SK-N-SH (cell line): ENCODE measurements around the gene ABHD16A.

Experiments
- EP300 ChIP-seq, 2 experiments: IDR thresholded peaks; 2 replicates each; pipeline versions ENCODE4 v1.4.0 to v1.6.1; 2012; ENCODE audit warnings: borderline replicate concordance in 1 of 2, low read depth in 1 of 2, low read length in 1 of 2
- MXI1 ChIP-seq: IDR thresholded peaks from 2 replicates; pipeline ENCODE4 v1.6.1; 2012; ENCODE audit warnings: mild to moderate bottlenecking, low read depth, low read length, improper control_type of control experiment
- PBX3 ChIP-seq: IDR thresholded peaks from 2 replicates; pipeline ENCODE4; 2012
- REST ChIP-seq: IDR thresholded peaks from 2 replicates; pipeline ENCODE4 v1.6.1; 2012; ENCODE audit warnings: mild to moderate bottlenecking, low read depth, low read length, moderate library complexity
- RXRA ChIP-seq: IDR thresholded peaks from 2 replicates; pipeline ENCODE4 v1.4.0; 2012; ENCODE audit warnings: low read depth, mild to moderate bottlenecking, borderline replicate concordance
- TF ChIP-seq, protein P1 (sequence below): fragments of 200-600 bp; sonication (generic); IDR thresholded peaks from 2 replicates; pipeline ENCODE4 v1.6.1; 2017; ENCODE audit warnings: antibody characterized with exemption, mild to moderate bottlenecking, moderate library complexity

DNA sequence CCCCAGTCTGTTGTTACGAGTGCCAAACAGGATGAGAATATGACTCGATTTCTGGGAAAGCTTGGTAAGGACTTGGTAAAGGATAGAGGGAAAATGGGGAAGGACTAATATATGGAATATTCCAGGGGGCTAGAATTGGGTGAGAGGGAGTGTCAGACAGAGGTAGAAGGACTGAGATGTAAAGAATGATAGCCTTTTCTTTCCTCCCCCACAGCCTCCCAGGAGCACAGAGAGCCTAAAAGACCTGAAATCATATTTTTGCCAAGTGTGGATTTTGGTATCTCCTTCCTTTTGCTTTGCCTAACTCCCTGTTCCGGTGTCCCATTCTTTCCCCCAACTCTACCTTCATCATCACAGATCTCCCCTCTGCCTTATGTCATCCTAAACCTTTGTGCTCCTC is 39.8 kb upstream of the ABHD16A start:
- TF ChIP-seq PBX3 (no peak), REST (no peak), MXI1 (no peak), EP300 (IDR thresholded peaks at IDR 0.05; ENCODE audit: borderline replicate concordance in 1 of 2, low read depth in 1 of 2, low read length in 1 of 2) (no peak), RXRA (no peak)
- TF ChIP-seq, protein P1, sequence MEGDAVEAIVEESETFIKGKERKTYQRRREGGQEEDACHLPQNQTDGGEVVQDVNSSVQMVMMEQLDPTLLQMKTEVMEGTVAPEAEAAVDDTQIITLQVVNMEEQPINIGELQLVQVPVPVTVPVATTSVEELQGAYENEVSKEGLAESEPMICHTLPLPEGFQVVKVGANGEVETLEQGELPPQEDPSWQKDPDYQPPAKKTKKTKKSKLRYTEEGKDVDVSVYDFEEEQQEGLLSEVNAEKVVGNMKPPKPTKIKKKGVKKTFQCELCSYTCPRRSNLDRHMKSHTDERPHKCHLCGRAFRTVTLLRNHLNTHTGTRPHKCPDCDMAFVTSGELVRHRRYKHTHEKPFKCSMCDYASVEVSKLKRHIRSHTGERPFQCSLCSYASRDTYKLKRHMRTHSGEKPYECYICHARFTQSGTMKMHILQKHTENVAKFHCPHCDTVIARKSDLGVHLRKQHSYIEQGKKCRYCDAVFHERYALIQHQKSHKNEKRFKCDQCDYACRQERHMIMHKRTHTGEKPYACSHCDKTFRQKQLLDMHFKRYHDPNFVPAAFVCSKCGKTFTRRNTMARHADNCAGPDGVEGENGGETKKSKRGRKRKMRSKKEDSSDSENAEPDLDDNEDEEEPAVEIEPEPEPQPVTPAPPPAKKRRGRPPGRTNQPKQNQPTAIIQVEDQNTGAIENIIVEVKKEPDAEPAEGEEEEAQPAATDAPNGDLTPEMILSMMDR, result no peak
